Fibroblast of skin of scalp (primary cell): ENCODE measurements around the gene NLGN2.

Experiments used
- DNase-seq: peaks from one replicate; pipeline ENCODE4 v3.0.0-alpha.2; 2013

Gene NLGN2

GRCh38 chr17:7437950-7438614, 30.4 kb downstream of the NLGN2 start:
- no peak for DNase-seq

- no peak for DNase-seq
Measured at GRCh38 chr17:7438656-7439460, 31.2 kb downstream of the NLGN2 start.

GRCh38 chr17:7439462-7440112, 31.9 kb downstream of the NLGN2 start, which contains the start of gene FGF11:
Gene FGF11, plus strand, starts transcription at chr17:7439512. Its CDS starts 109 bp downstream, at chr17:7439621.
- no peak for DNase-seq

- DNase-seq: peak; percentile 43
Measured at GRCh38 chr17:7440113-7440833, 32.6 kb downstream of the NLGN2 start.

GRCh38 chr17:7440834-7441195, 33.2 kb downstream of the NLGN2 start:
- peak; percentile 36 for DNase-seq

GRCh38 chr17:7441266-7441665, 33.6 kb downstream of the NLGN2 start:
- DNase-seq: no peak

GRCh38 chr17:7442142-7442541, 34.5 kb downstream of the NLGN2 start:
- no peak for DNase-seq

- peak; percentile 71 for DNase-seq
Measured at GRCh38 chr17:7443499-7444485, 36.1 kb downstream of the NLGN2 start.

GRCh38 chr17:7444682-7445618, 37.3 kb downstream of the NLGN2 start, which contains the start of gene CHRNB1:
Gene CHRNB1, plus strand, starts transcription at chr17:7445061. Its CDS starts 67 bp downstream, at chr17:7445128.
- DNase-seq: no peak

GRCh38 chr17:7445619-7445968, 37.9 kb downstream of the NLGN2 start:
- no peak for DNase-seq

GRCh38 chr17:7448461-7448860, 40.8 kb downstream of the NLGN2 start:
- DNase-seq: no peak

GRCh38 chr17:7459961-7460545, 52.4 kb downstream of the NLGN2 start:
- no peak for DNase-seq

GRCh38 chr17:7460850-7461660, 53.4 kb downstream of the NLGN2 start:
- DNase-seq: no peak

GRCh38 chr17:7462474-7463371, 55.1 kb downstream of the NLGN2 start:
- DNase-seq: no peak

- DNase-seq: no peak
Measured at GRCh38 chr17:7463372-7463846, 55.8 kb downstream of the NLGN2 start.

- no peak for DNase-seq
Measured at GRCh38 chr17:7464081-7464480, 56.4 kb downstream of the NLGN2 start.

- DNase-seq: no peak
Measured at GRCh38 chr17:7465597-7466275, 58.1 kb downstream of the NLGN2 start.
